OCI-LY3 (cell line): ENCODE measurements around the gene PLA2G2F.

ENCODE experiments used
- CTCF ChIP-seq: fragments of 200-600, 300-600 bp; sonication (generic); IDR thresholded peaks from 2 replicates; pipeline ENCODE4 v1.5.1; 2014; ENCODE audit warnings: antibody characterized with exemption, low read length, low read depth
- EZH2phosphoT487 ChIP-seq: fragments of 200-600 bp; shearing (Covaris generic); IDR thresholded peaks from 2 replicates; pipeline ENCODE4 v1.6.1; 2018; ENCODE audit warnings: antibody characterized with exemption, mixed run types, low read depth

- TF ChIP-seq CTCF (no peak), EZH2phosphoT487 (no peak)
Observed at GRCh38 chr1:20102875-20103274, 36.2 kb upstream of the PLA2G2F start.
